ENCODE data around the gene CADM3.

DNA sequence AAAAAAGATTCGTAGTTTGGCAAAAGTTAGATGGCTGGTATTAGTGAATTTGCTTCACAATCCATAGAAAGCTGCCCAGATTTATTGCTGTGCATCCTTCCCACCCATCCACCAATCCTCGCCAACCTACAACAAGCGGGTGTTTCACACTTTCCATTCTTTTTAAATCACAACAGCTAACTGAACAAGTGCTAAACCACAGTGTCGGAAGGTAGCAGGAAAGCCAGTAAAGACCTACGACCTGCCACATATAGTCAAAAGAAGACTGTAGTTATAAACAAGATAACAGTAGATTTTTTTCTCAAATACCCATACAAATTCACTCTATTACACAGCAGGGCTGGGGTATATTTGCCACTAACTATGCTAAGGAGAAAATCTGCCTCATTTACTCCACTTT, 47.8 kb upstream of the CADM3 start:
- TF ChIP-seq, protein P1, sequence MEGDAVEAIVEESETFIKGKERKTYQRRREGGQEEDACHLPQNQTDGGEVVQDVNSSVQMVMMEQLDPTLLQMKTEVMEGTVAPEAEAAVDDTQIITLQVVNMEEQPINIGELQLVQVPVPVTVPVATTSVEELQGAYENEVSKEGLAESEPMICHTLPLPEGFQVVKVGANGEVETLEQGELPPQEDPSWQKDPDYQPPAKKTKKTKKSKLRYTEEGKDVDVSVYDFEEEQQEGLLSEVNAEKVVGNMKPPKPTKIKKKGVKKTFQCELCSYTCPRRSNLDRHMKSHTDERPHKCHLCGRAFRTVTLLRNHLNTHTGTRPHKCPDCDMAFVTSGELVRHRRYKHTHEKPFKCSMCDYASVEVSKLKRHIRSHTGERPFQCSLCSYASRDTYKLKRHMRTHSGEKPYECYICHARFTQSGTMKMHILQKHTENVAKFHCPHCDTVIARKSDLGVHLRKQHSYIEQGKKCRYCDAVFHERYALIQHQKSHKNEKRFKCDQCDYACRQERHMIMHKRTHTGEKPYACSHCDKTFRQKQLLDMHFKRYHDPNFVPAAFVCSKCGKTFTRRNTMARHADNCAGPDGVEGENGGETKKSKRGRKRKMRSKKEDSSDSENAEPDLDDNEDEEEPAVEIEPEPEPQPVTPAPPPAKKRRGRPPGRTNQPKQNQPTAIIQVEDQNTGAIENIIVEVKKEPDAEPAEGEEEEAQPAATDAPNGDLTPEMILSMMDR (IDR thresholded peaks at IDR 0.05; ENCODE audit: insufficient read depth, low read depth, low read length) = no peak
- no peak for TF ChIP-seq EZH2 (IDR thresholded peaks at IDR 0.05; ENCODE audit: insufficient read depth, low read length)
